T-helper 2 cell treated with Interferon-gamma antibody and Interleukin-4, amounts not matched to agents 5 μg/mL and 100 μg/mL, for 36 hours (primary cell): ENCODE results near the gene DDX51.
"Not testable (repeated sequence)": the region's sequence is repeated elsewhere in the genome, so short reads cannot be mapped to it uniquely, and the experiment has no call there.

Experiments used
- DNase-seq: peaks from one replicate; pipeline ENCODE4 v3.0.0; 2021; ENCODE audit warnings: low spot score
- H3K27ac Mint-ChIP-seq: one replicate; pipeline ENCODE4 v1.8.0; 2021; ENCODE audit warnings: mild to moderate bottlenecking, mixed read lengths
- H3K27me3 Mint-ChIP-seq: one replicate; pipeline ENCODE4 v1.8.0; 2021; ENCODE audit warnings: low read depth, mixed read lengths
- H3K36me3 Mint-ChIP-seq: one replicate; pipeline ENCODE4 v1.8.0; 2021; ENCODE audit warnings: low read depth, mixed read lengths
- H3K4me1 Mint-ChIP-seq: one replicate; pipeline ENCODE4 v1.8.0; 2021; ENCODE audit warnings: low read depth, mixed read lengths
- H3K4me3 Mint-ChIP-seq: one replicate; pipeline ENCODE4 v1.8.0; 2022; ENCODE audit warnings: mild to moderate bottlenecking, moderate library complexity, mixed read lengths
- H3K9me3 Mint-ChIP-seq: one replicate; pipeline ENCODE4 v1.8.0; 2021; ENCODE audit warnings: mixed read lengths

DDX51 gene

GRCh38 chr12:132105467-132105866, 38.7 kb downstream of the DDX51 start:
- Mint-ChIP-seq H3K36me3 (peaks cover 18% of the 10 kb centered on the region), H3K27ac (no peak overlapping the region), H3K4me1 (peaks cover 3% of the 10 kb centered on the region), H3K4me3 (no peak overlapping the region), H3K27me3 (no peaks in the 10 kb centered on the region), H3K9me3 (no peaks in the 10 kb centered on the region)
- DNase-seq, result no peak

- no peaks in the 10 kb centered on the region for H3K27me3 Mint-ChIP-seq
- peaks cover 16% of the 10 kb centered on the region for H3K36me3 Mint-ChIP-seq
- H3K27ac Mint-ChIP-seq, result no peak overlapping the region
- peaks cover 1% of the 10 kb centered on the region for H3K4me1 Mint-ChIP-seq
- H3K9me3 Mint-ChIP-seq, result no peaks in the 10 kb centered on the region
- no peak for DNase-seq
- H3K4me3 Mint-ChIP-seq, result no peak overlapping the region
Measured at GRCh38 chr12:132103542-132104308, 40.4 kb downstream of the DDX51 start.

GRCh38 chr12:132103072-132103471, 41.0 kb downstream of the DDX51 start:
- H3K27me3 Mint-ChIP-seq, H3K4me3 Mint-ChIP-seq, H3K27ac Mint-ChIP-seq, DNase-seq, H3K9me3 Mint-ChIP-seq, H3K4me1 Mint-ChIP-seq: not testable (repeated sequence)
- peaks cover 15% of the 10 kb centered on the region for H3K36me3 Mint-ChIP-seq

- DNase-seq, result no peak
- Mint-ChIP-seq H3K4me1 (peaks cover 4% of the 10 kb centered on the region), H3K27me3 (no peaks in the 10 kb centered on the region), H3K9me3 (no peaks in the 10 kb centered on the region), H3K4me3 (no peak overlapping the region), H3K27ac (no peak overlapping the region), H3K36me3 (peaks cover 19% of the 10 kb centered on the region)
Measured at GRCh38 chr12:132102297-132102696, 41.8 kb downstream of the DDX51 start.

- peaks cover 13% of the 10 kb centered on the region for H3K9me3 Mint-ChIP-seq
- no peak for DNase-seq
- peaks cover 32% of the 10 kb centered on the region for H3K36me3 Mint-ChIP-seq
- H3K27ac Mint-ChIP-seq, result no peak overlapping the region
- H3K4me3 Mint-ChIP-seq, result no peak overlapping the region
- no peaks in the 10 kb centered on the region for H3K27me3 Mint-ChIP-seq
- H3K4me1 Mint-ChIP-seq, result peaks cover 12% of the 10 kb centered on the region
Measured at GRCh38 chr12:132100306-132101065, 43.6 kb downstream of the DDX51 start.

GRCh38 chr12:132099739-132100138, 44.4 kb downstream of the DDX51 start:
- Mint-ChIP-seq H3K36me3 (peaks cover 35% of the 10 kb centered on the region), H3K27me3 (no peaks in the 10 kb centered on the region), H3K27ac (no peak overlapping the region)

GRCh38 chr12:132095520-132096409, 48.4 kb downstream of the DDX51 start:
- no peak for DNase-seq
- H3K27me3 Mint-ChIP-seq, result no peaks in the 10 kb centered on the region
- peak overlapping the region; percentile 25 for H3K4me3 Mint-ChIP-seq
- H3K9me3 Mint-ChIP-seq, result peaks cover 15% of the 10 kb centered on the region
- peaks cover 45% of the 10 kb centered on the region for H3K36me3 Mint-ChIP-seq
- peaks cover 13% of the 10 kb centered on the region for H3K4me1 Mint-ChIP-seq
- peak overlapping the region; percentile 89 for H3K27ac Mint-ChIP-seq

More at GRCh38 chr12:132099739-132100138, 44.4 kb downstream of the DDX51 start:
- H3K9me3 Mint-ChIP-seq, result peaks cover 15% of the 10 kb centered on the region
- DNase-seq, result no peak
- peaks cover 13% of the 10 kb centered on the region for H3K4me1 Mint-ChIP-seq
- H3K4me3 Mint-ChIP-seq, result no peak overlapping the region

- peaks cover 52% of the 10 kb centered on the region for H3K36me3 Mint-ChIP-seq
- H3K4me1 Mint-ChIP-seq, result peaks cover 16% of the 10 kb centered on the region
- H3K9me3 Mint-ChIP-seq, result peaks cover 15% of the 10 kb centered on the region
- peak overlapping the region; percentile 10 for H3K27ac Mint-ChIP-seq
- H3K4me3 Mint-ChIP-seq, result no peak overlapping the region
- no peaks in the 10 kb centered on the region for H3K27me3 Mint-ChIP-seq
- no peak for DNase-seq
Measured at GRCh38 chr12:132094269-132094891, 49.7 kb downstream of the DDX51 start.

- DNase-seq, result no peak
- Mint-ChIP-seq H3K36me3 (peaks cover 43% of the 10 kb centered on the region), H3K4me1 (peaks cover 24% of the 10 kb centered on the region), H3K27ac (no peak overlapping the region), H3K27me3 (no peaks in the 10 kb centered on the region), H3K9me3 (no peaks in the 10 kb centered on the region), H3K4me3 (no peak overlapping the region)
Measured at GRCh38 chr12:132089407-132089910, 54.7 kb downstream of the DDX51 start.
